Sigmoid colon (tissue), 7 donors: ENCODE data around the gene FLNB. TPM values are rescaled to one million over a fixed set of nuclear protein-coding genes. Genes with fewer than 3 reads are reported as not detected.

Source experiments
- DNase-seq: peaks from one replicate; pipeline ENCODE4 v3.0.0-alpha.2; 2019
- H3K27ac ChIP-seq, 4 donors: fragments of 200-600 bp; sonication (generic); one replicate each; pipeline ENCODE4 v1.5.1; 2016 to 2019; ENCODE audit warnings: mild to moderate bottlenecking in 1 of 4
- H3K27me3 ChIP-seq, 3 donors: fragments of 200-600 bp; sonication (generic); one replicate each; pipeline ENCODE4 v1.5.1; 2019; ENCODE audit warnings: mild to moderate bottlenecking in 1 of 3
- H3K36me3 ChIP-seq, 4 donors: fragments of 200-600 bp; sonication (generic); one replicate each; pipeline ENCODE4 v1.5.1; 2016 to 2019
- H3K4me1 ChIP-seq, 4 donors: fragments of 200-600 bp; sonication (generic); one replicate each; pipeline ENCODE4 v1.5.1; 2017 to 2019
- H3K4me3 ChIP-seq, 4 donors: fragments of 200-600 bp; sonication (generic); one replicate each; pipeline ENCODE4 v1.5.1; 2017 to 2019; ENCODE audit warnings: mild to moderate bottlenecking in 2 of 4, moderate library complexity in 1 of 4
- H3K9me3 ChIP-seq, 4 donors: fragments of 200-600 bp in 3 of 4; sonication (generic) in 3 of 4; one replicate each; pipeline versions ENCODE4 v1.5.1 to v1.6.1; 2013 to 2019
- CTCF ChIP-seq, 4 experiments: fragments of 450-650 bp in 3 of 4; fragments of 200-600 bp in 1 of 4; IDR thresholded peaks; one replicate each; pipeline ENCODE4 v1.5.1; 2016 to 2019; ENCODE audit warnings: antibody characterized with exemption in 4 of 4, mild to moderate bottlenecking in 3 of 4, moderate library complexity in 2 of 4
- EP300 ChIP-seq, 4 donors: sonication (generic); formaldehyde crosslinking; IDR thresholded peaks; one replicate each; pipeline ENCODE4 v1.6.1; 2017; ENCODE audit warnings: antibody characterized with exemption in 4 of 4
- POLR2A ChIP-seq, 2 donors: fragments of 450-650 bp; IDR thresholded peaks; one replicate each; pipeline ENCODE4 v1.6.1; 2016; ENCODE audit warnings: antibody characterized with exemption in 2 of 2, mild to moderate bottlenecking in 2 of 2, moderate library complexity in 2 of 2
- POLR2AphosphoS5 ChIP-seq, 4 donors: sonication (generic); formaldehyde crosslinking; IDR thresholded peaks; one replicate each; pipeline ENCODE4 v1.6.1; 2017; ENCODE audit warnings: antibody characterized with exemption in 4 of 4
- WGBS, 2 donors: extraction: QIAGEN DNeasy Blood & Tissue Kit; methylation state at CpG; one replicate each; pipeline ENCODE4 v1.1.7; 2013; 5-methylcytosine and 5-hydroxymethylcytosine counted together
- intact Hi-C: fragments of 100-400 bp; cut with DNase I; formaldehyde crosslinking; loops from one replicate; pipeline ENCODE4 v1.15.1; 2023
- polyA plus RNA-seq, 3 donors: library from polyadenylated mRNA; stranded (reverse); fragments of 200-250 nt; gene quantifications; one replicate each; pipeline ENCODE4 v1.2.3, GENCODE V29; 2013
- total RNA-seq, 4 donors: library from RNA; depleted of rRNA; stranded (reverse); fragments of >200 nt; gene quantifications; one replicate each; pipeline ENCODE4 v1.1.0, GENCODE V29; 2016
- donor health status: healthy with polysubstance abuse.
- donor health status: Bipolar disorder and iron deficiency.
- donor health status: healthy.

Gene FLNB
- total and polyA plus RNA-seq, 7 donors = 51.7 to 277 (median 109) TPM

GRCh38 chr3:58029842-58030584 is 21.8 kb downstream of the FLNB start:
- intact Hi-C loops = no loop called here
- DNase-seq = no peak
- 78 to 85% methylated on average over 5 of the region's 5 CpGs for WGBS, 2 donors
- no peaks in the 10 kb centered on the region for H3K36me3 ChIP-seq
- no peaks in the 10 kb centered on the region for H3K9me3 ChIP-seq
- H3K4me3 ChIP-seq = no peak overlapping the region
- no peaks in the 10 kb centered on the region for H3K27me3 ChIP-seq
- peaks cover 0 to 61% (median 46%) of the 10 kb centered on the region in 4 donors for H3K4me1 ChIP-seq
- H3K27ac ChIP-seq = peak overlapping the region; percentile 15 to 93 (median 34)
- TF ChIP-seq POLR2AphosphoS5 (IDR thresholded peaks at IDR 0.05) = no peak
- no peak for TF ChIP-seq POLR2A (IDR thresholded peaks at IDR 0.05)
- TF ChIP-seq EP300 (IDR thresholded peaks at IDR 0.05) = no peak
- no peak for TF ChIP-seq CTCF (IDR thresholded peaks at IDR 0.05)

GRCh38 chr3:58032186-58032585 is 24.0 kb downstream of the FLNB start:
- intact Hi-C loops = no loop called here
- Histone ChIP-seq H3K36me3 (no peaks in the 10 kb centered on the region), H3K4me3 (no peak overlapping the region), H3K27me3 (no peaks in the 10 kb centered on the region), H3K9me3 (no peaks in the 10 kb centered on the region), H3K4me1 (peaks cover 0 to 61% (median 45%) of the 10 kb centered on the region in 4 donors), H3K27ac (peak overlapping the region; percentile 9 to 93 (median 69))
- 81 to 83% methylated on average over 4 of the region's 4 CpGs for WGBS, 2 donors
- TF ChIP-seq CTCF (IDR thresholded peaks at IDR 0.05) = no peak
- no peak for TF ChIP-seq EP300 (IDR thresholded peaks at IDR 0.05)
- no peak for TF ChIP-seq POLR2A (IDR thresholded peaks at IDR 0.05)
- TF ChIP-seq POLR2AphosphoS5 (IDR thresholded peaks at IDR 0.05) = no peak
- DNase-seq = no peak

- H3K4me1 ChIP-seq = peaks cover 0 to 82% (median 68%) of the 10 kb centered on the region in 4 donors
- intact Hi-C loops = no loop called here
- H3K27ac ChIP-seq = peak overlapping the region; percentile 58 to 93 (median 78)
- H3K36me3 ChIP-seq = no peaks in the 10 kb centered on the region
- DNase-seq = peak; percentile 40
- H3K27me3 ChIP-seq = no peaks in the 10 kb centered on the region
- H3K9me3 ChIP-seq = no peaks in the 10 kb centered on the region
- WGBS, 2 donors = 55 to 60% methylated on average over 6 of the region's 6 CpGs
- TF ChIP-seq POLR2AphosphoS5 (IDR thresholded peaks at IDR 0.05) (no peak), EP300 (IDR thresholded peaks at IDR 0.05) (no peak), CTCF (IDR thresholded peaks at IDR 0.05) (no peak), POLR2A (IDR thresholded peaks at IDR 0.05) (no peak)
- H3K4me3 ChIP-seq = no peak overlapping the region
These were observed 26.7 kb downstream of the FLNB start for GRCh38 chr3:58034738-58035523.

GRCh38 chr3:58035524-58036255 is 27.5 kb downstream of the FLNB start:
- no peak for DNase-seq
- no peak overlapping the region for H3K4me3 ChIP-seq
- H3K4me1 ChIP-seq = peaks cover 0 to 82% (median 75%) of the 10 kb centered on the region in 4 donors
- intact Hi-C loops = no loop called here
- H3K36me3 ChIP-seq = no peaks in the 10 kb centered on the region
- 32 to 68% methylated on average over 11 of the region's 11 CpGs for WGBS, 2 donors
- no peaks in the 10 kb centered on the region for H3K9me3 ChIP-seq
- H3K27ac ChIP-seq = peak overlapping the region; percentile 58 to 93 (median 78)
- no peaks in the 10 kb centered on the region for H3K27me3 ChIP-seq
- TF ChIP-seq CTCF (IDR thresholded peaks at IDR 0.05) (no peak), EP300 (IDR thresholded peaks at IDR 0.05) (no peak), POLR2AphosphoS5 (IDR thresholded peaks at IDR 0.05) (no peak), POLR2A (IDR thresholded peaks at IDR 0.05) (no peak)
